ENCODE measurements around the gene MAB21L1.

Gene MAB21L1

GRCh38 chr13:35460061-35460460 is 16.4 kb downstream of the MAB21L1 start (continued):
- no peak for TF ChIP-seq ELK4 (IDR thresholded peaks at IDR 0.05; ENCODE audit: borderline replicate concordance, low read depth, low read length)
- TF ChIP-seq ZNF768 (tag by site-specific recombination; IDR thresholded peaks at IDR 0.05) = no peak

GRCh38 chr13:35457258-35457657 is 19.2 kb downstream of the MAB21L1 start:
- CTCF ChIA-PET = no interaction called here
- no peak overlapping the region for H3K4me3 ChIP-seq (ENCODE audit: low read depth, low read length)
- POLR2A ChIA-PET = no interaction called here

GRCh38 chr13:35455022-35455421 is 21.5 kb downstream of the MAB21L1 start:
- POLR2A ChIA-PET = no interaction called here
- no peak overlapping the region for H3K27ac ChIP-seq (ENCODE audit: extremely low read depth, low read depth, low read length)
- CTCF ChIA-PET = no interaction called here

More at GRCh38 chr13:35457258-35457657, 19.2 kb downstream of the MAB21L1 start:
- no peaks in the 10 kb centered on the region for H3K36me3 ChIP-seq (ENCODE audit: control insufficient read depth in 2 of 2, insufficient read depth in 1 of 2, low read length in 2 of 2)
- TF ChIP-seq ZNF248 (tag by site-specific recombination; IDR thresholded peaks at IDR 0.05) (no peak), ZNF530 (tag by site-specific recombination; IDR thresholded peaks at IDR 0.05; ENCODE audit: low read depth) (no peak), ZNF701 (tag by site-specific recombination; IDR thresholded peaks at IDR 0.05) (no peak), ZNF707 (tag by site-specific recombination; IDR thresholded peaks at IDR 0.05) (no peak), ZBTB49 (tag by site-specific recombination; IDR thresholded peaks at IDR 0.05; ENCODE audit: low read depth) (no peak), BCL11B (tag by site-specific recombination; IDR thresholded peaks at IDR 0.05; ENCODE audit: low read depth) (no peak), ZNF221 (tag by site-specific recombination; IDR thresholded peaks at IDR 0.05; ENCODE audit: borderline replicate concordance) (no peak), PBX3 (CRISPR knock-in tag; IDR thresholded peaks at IDR 0.05) (no peak)
- H3K27ac ChIP-seq (ENCODE audit: extremely low read depth, low read depth, low read length) = no peak overlapping the region
- H3K9me3 ChIP-seq (ENCODE audit: control insufficient read depth, insufficient read depth, low read depth, low read length) = no peaks in the 10 kb centered on the region
- no peaks in the 10 kb centered on the region for H3K4me1 ChIP-seq (ENCODE audit: control insufficient read depth, insufficient read depth, low read length)

GRCh38 chr13:35449821-35450220 is 26.7 kb downstream of the MAB21L1 start:
- CTCF ChIA-PET = no interaction called here
- Histone ChIP-seq H3K4me1 (ENCODE audit: control insufficient read depth, insufficient read depth, low read length) (peaks cover 3% of the 10 kb centered on the region; the same call in 1 of the 2 replicates), H3K36me3 (ENCODE audit: control insufficient read depth in 2 of 2, insufficient read depth in 1 of 2, low read length in 2 of 2) (no peaks in the 10 kb centered on the region), H3K27ac (ENCODE audit: extremely low read depth, low read depth, low read length) (no peak overlapping the region), H3K9me3 (ENCODE audit: control insufficient read depth, insufficient read depth, low read depth, low read length) (no peaks in the 10 kb centered on the region), H3K4me3 (ENCODE audit: low read depth, low read length) (no peak overlapping the region)
- POLR2A ChIA-PET = no interaction called here
- TF ChIP-seq ZNF174 (tag by site-specific recombination; IDR thresholded peaks at IDR 0.05) = no peak
- TF ChIP-seq ZNF202 (tag by site-specific recombination; IDR thresholded peaks at IDR 0.05; ENCODE audit: borderline replicate concordance) = no peak
- no peak for TF ChIP-seq ZNF580 (tag by site-specific recombination; IDR thresholded peaks at IDR 0.05)
- TF ChIP-seq ZNF112 (tag by site-specific recombination; IDR thresholded peaks at IDR 0.05) = no peak
- TF ChIP-seq ZNF670 (tag by site-specific recombination; IDR thresholded peaks at IDR 0.05; ENCODE audit: low read depth) = no peak
- no peak for TF ChIP-seq ZNF596 (tag by site-specific recombination; IDR thresholded peaks at IDR 0.05)
- no peak for TF ChIP-seq ZFP69B (tag by site-specific recombination; IDR thresholded peaks at IDR 0.05)
- TF ChIP-seq ZNF311 (tag by site-specific recombination; IDR thresholded peaks at IDR 0.05; ENCODE audit: borderline replicate concordance) = no peak
- TF ChIP-seq ZNF214 (tag by site-specific recombination; IDR thresholded peaks at IDR 0.05; ENCODE audit: borderline replicate concordance) = no peak
- no peak for TF ChIP-seq ZNF660 (tag by site-specific recombination; IDR thresholded peaks at IDR 0.05)

More at GRCh38 chr13:35455022-35455421, 21.5 kb downstream of the MAB21L1 start:
- TF ChIP-seq ZNF610 (tag by site-specific recombination; IDR thresholded peaks at IDR 0.05; ENCODE audit: borderline replicate concordance) (no peak), ZNF449 (tag by site-specific recombination; IDR thresholded peaks at IDR 0.05) (no peak)
- Histone ChIP-seq H3K4me3 (ENCODE audit: low read depth, low read length) (no peak overlapping the region), H3K36me3 (ENCODE audit: control insufficient read depth in 2 of 2, insufficient read depth in 1 of 2, low read length in 2 of 2) (no peaks in the 10 kb centered on the region), H3K9me3 (ENCODE audit: control insufficient read depth, insufficient read depth, low read depth, low read length) (no peaks in the 10 kb centered on the region), H3K4me1 (ENCODE audit: control insufficient read depth, insufficient read depth, low read length) (no peaks in the 10 kb centered on the region)

All from HEK293 (cell line).